Mesothelial cell of epicardium (in vitro differentiated cells): ENCODE measurements around the gene POLRMT. TPM values are rescaled to one million over a fixed set of nuclear protein-coding genes. Genes with fewer than 3 reads are reported as not detected.

Experiments used
- DNase-seq, 2 experiments: peaks; one replicate each; pipeline ENCODE4 v3.0.0; 2021; ENCODE audit warnings: low spot score in 2 of 2; ENCODE audit not compliant: unreplicated experiment in 2 of 2
- H3K27ac Mint-ChIP-seq: 2 replicates; pipeline ENCODE4 v1.8.0; 2021; ENCODE audit warnings: mixed read lengths
- H3K27me3 Mint-ChIP-seq: 2 replicates; pipeline ENCODE4 v1.8.0; 2021; ENCODE audit warnings: low read depth, mixed read lengths
- H3K36me3 Mint-ChIP-seq: 2 replicates; pipeline ENCODE4 v1.8.0; 2021; ENCODE audit warnings: mixed read lengths
- H3K4me1 Mint-ChIP-seq: 2 replicates; pipeline ENCODE4 v1.8.0; 2021; ENCODE audit warnings: mixed read lengths
- H3K4me3 Mint-ChIP-seq: 2 replicates; pipeline ENCODE4 v1.8.0; 2021; ENCODE audit warnings: mild to moderate bottlenecking, moderate library complexity, mixed read lengths
- H3K9me3 Mint-ChIP-seq: 2 replicates; pipeline ENCODE4 v1.8.0; 2021; ENCODE audit warnings: mixed read lengths
- total RNA-seq: library from RNA; stranded (reverse); gene quantifications from 3 replicates; pipeline ENCODE4 v1.2.1, GENCODE V29; 2021
- TF ChIP-seq, protein P1 (sequence below): fragments of 200-600 bp; sonication (generic); IDR thresholded peaks from one replicate; pipeline ENCODE4 v1.5.0; 2021; ENCODE audit warnings: antibody characterized with exemption; ENCODE audit not compliant: unreplicated experiment

POLRMT gene
- total RNA-seq, 1 donor from 2014 or later, result 56.4 TPM

DNA sequence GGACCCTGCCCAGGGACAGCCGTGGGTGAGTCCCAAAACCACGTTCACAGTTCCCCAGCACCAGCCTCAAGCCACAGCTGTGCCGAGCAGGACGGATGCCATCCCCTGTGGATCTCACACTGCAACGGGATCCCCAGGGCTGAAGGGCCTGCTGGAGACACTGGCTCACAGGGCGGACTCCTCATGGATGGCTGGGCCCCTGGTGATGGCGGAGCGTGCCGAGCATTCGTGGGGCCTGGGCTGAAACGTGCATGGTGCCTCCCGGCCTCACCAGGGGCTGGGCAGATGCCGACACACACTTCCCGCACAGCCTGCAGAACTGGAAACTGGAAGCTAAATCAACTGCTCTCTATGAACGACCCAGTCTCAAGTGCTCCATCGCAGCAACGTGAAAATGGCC, 20.1 kb upstream of the POLRMT start:
- no peak overlapping the region for H3K4me3 Mint-ChIP-seq
- no peak for DNase-seq
- H3K27me3 Mint-ChIP-seq, result no peaks in the 10 kb centered on the region
- H3K9me3 Mint-ChIP-seq, result no peaks in the 10 kb centered on the region
- no peaks in the 10 kb centered on the region for H3K4me1 Mint-ChIP-seq
- no peak overlapping the region for H3K27ac Mint-ChIP-seq
- TF ChIP-seq, protein P1, sequence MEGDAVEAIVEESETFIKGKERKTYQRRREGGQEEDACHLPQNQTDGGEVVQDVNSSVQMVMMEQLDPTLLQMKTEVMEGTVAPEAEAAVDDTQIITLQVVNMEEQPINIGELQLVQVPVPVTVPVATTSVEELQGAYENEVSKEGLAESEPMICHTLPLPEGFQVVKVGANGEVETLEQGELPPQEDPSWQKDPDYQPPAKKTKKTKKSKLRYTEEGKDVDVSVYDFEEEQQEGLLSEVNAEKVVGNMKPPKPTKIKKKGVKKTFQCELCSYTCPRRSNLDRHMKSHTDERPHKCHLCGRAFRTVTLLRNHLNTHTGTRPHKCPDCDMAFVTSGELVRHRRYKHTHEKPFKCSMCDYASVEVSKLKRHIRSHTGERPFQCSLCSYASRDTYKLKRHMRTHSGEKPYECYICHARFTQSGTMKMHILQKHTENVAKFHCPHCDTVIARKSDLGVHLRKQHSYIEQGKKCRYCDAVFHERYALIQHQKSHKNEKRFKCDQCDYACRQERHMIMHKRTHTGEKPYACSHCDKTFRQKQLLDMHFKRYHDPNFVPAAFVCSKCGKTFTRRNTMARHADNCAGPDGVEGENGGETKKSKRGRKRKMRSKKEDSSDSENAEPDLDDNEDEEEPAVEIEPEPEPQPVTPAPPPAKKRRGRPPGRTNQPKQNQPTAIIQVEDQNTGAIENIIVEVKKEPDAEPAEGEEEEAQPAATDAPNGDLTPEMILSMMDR, result no peak
- H3K36me3 Mint-ChIP-seq, result no peaks in the 10 kb centered on the region

DNA sequence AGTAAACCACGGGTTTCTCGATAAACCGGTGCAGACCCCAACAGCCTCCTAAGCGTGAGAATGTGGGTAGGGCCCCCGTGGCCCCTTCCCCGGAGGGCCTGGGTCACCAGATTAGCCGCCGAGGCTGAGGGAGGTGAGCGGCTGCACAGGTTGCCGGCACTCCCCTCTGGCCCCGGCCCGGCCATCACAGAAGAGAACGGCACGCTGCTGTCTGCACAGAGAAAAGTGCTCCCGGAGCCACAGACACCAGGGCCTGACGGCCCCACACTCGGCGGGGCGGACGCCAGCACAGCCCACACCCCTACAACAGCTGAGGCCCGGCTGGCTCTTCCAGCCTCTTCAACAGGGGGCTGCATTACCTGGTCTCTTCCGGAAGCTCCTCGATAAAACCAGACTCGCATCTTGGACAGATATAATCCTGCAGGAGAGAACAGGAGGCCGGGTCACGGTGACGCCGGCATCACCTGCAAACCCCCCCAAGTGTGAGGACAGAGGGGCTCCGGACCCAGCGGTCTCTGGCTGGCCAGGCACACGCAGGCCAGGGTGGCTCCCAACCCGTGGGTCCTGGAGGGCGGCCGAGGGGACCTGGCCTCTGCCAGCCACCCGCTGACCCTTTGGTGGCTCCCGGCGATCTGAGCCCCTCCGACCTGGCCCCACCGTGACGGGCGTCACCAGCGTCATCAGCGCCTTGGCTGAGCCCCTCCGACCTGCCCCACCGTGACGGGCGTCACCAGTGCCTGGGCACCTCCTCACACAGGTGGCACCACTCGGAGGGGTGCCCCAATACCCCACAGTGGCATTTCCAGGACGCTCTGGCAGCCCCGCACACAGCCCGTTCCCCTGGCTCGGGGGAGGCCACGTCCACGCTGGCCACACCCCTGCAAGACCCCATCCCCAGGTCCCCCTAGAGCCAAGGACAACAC, 19.4 kb upstream of the POLRMT start:
- peaks cover 2% of the 10 kb centered on the region for H3K36me3 Mint-ChIP-seq
- no peak overlapping the region for H3K27ac Mint-ChIP-seq
- no peak for DNase-seq
- TF ChIP-seq, protein P1, result no peak
- H3K4me1 Mint-ChIP-seq, result no peaks in the 10 kb centered on the region
- H3K27me3 Mint-ChIP-seq, result no peaks in the 10 kb centered on the region
- H3K4me3 Mint-ChIP-seq, result no peak overlapping the region
- H3K9me3 Mint-ChIP-seq, result no peaks in the 10 kb centered on the region

DNA sequence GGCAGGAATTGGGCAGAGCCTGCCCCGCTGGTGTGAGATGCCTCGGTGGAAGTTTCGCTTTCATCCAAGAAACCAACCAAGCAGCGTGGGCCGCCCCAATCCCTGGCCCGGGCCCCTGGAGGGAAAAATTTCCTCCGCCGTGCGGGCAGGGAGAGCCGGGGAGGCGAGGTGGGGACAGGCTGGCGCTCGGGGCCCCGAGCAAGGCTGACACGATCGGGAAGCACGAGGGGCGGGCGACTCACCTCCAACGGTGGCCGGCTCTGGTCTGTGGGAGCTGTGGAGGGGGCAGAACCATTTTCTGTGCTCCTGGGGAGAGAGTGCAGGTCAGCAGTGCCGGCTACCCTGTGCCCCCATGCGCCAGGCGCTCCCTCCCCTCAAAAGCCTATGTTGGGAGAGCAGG, 18.7 kb upstream of the POLRMT start:
- TF ChIP-seq, protein P1, result no peak
- H3K9me3 Mint-ChIP-seq, result no peaks in the 10 kb centered on the region
- DNase-seq, result no peak
- no peaks in the 10 kb centered on the region for H3K27me3 Mint-ChIP-seq
- H3K4me1 Mint-ChIP-seq, result no peaks in the 10 kb centered on the region
- H3K4me3 Mint-ChIP-seq, result no peak overlapping the region
- H3K36me3 Mint-ChIP-seq, result peaks cover 2% of the 10 kb centered on the region
- H3K27ac Mint-ChIP-seq, result no peak overlapping the region

DNA sequence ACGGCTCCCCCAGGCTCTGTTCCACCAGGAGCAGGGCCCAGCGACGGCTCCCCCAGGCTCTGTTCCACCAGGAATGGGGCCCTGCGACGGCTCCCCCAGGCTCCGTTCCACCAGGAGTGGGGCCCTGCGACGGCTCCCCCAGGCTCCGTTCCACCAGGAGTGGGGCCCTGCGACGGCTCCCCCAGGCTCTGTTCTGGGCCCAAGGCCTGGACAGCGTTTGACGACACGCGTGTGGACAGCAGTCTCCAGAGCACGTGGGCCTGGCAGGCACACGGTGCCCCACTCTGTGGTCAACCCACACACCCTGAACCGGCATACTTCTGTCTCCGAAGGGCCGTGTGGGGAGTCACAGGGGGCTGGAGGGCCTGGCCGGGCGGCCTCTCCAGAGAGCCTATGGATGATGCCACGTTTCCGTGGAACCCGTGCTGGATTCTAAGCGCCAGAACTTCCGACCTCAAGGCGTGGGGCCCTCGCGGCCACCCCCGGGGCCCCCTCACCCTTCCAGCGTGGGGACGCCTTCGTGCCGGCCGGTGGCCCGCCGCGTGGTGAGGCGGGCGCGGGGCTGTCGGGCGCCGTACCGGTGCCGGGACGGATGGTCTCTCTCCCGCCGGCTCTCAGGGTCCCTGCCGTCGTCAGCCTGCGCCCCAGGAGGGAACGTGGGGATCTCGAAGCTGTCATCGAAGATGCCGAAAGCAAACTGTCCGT, 17.9 kb upstream of the POLRMT start:
- no peak overlapping the region for H3K4me3 Mint-ChIP-seq
- H3K9me3 Mint-ChIP-seq, result no peaks in the 10 kb centered on the region
- DNase-seq, result no peak
- TF ChIP-seq, protein P1, result no peak
- H3K36me3 Mint-ChIP-seq, result peaks cover 2% of the 10 kb centered on the region
- H3K4me1 Mint-ChIP-seq, result no peaks in the 10 kb centered on the region
- H3K27me3 Mint-ChIP-seq, result no peaks in the 10 kb centered on the region
- H3K27ac Mint-ChIP-seq, result no peak overlapping the region

DNA sequence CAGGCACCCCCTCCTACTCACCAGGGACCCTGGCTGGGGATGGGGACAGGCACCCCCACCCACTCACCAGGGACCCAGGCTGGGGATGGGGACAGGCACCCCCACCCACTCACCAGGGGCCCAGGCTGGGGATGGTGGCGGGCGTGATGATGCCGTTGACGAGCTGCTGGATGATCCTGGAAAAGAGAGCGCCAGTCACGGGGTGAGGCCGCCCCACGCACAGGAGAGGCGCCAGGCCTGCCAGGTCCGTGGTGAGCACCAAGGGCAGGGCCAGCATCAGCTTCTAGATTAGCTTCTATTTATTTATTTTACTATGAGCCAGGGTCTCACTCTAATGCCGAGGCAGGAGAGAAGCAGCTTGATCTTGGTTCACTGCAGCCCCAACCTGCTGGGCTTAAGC, 16.8 kb upstream of the POLRMT start:
- H3K27me3 Mint-ChIP-seq, result no peaks in the 10 kb centered on the region
- TF ChIP-seq, protein P1, result no peak

More for the DNA sequence above, 16.8 kb upstream of the POLRMT start:
- Mint-ChIP-seq H3K36me3 (peaks cover 6% of the 10 kb centered on the region), H3K4me1 (no peaks in the 10 kb centered on the region), H3K27ac (no peak overlapping the region), H3K9me3 (no peaks in the 10 kb centered on the region), H3K4me3 (no peak overlapping the region)
- DNase-seq, result no peak
